Stimulated activated CD8-positive, alpha-beta memory T cell treated with anti-CD3 and anti-CD28 coated beads, Interleukin-12 subunit alpha, Interleukin-12 subunit beta, amount 100 ng/mL, for 1 hour (primary cell): Measurements from ENCODE around the gene CCNYL1.
"Not testable (repeated sequence)": the region's sequence is repeated elsewhere in the genome, so short reads cannot be mapped to it uniquely, and the experiment has no call there.

ENCODE experiments used
- DNase-seq: peaks from one replicate; pipeline ENCODE4 v3.0.0-alpha.2; 2020; ENCODE audit warnings: low read depth

The CCNYL1 gene

GRCh38 chr2:207734636-207735512 is 23.4 kb downstream of the CCNYL1 start:
- DNase-seq = no peak

- DNase-seq = not testable (repeated sequence)
Observed at GRCh38 chr2:207735513-207735859, 24.0 kb downstream of the CCNYL1 start.

- DNase-seq = no peak
Observed at GRCh38 chr2:207743514-207743913, 32.1 kb downstream of the CCNYL1 start.

GRCh38 chr2:207744050-207744449 is 32.6 kb downstream of the CCNYL1 start:
- no peak for DNase-seq

GRCh38 chr2:207744451-207744850 is 33.0 kb downstream of the CCNYL1 start:
- no peak for DNase-seq

- no peak for DNase-seq
Observed at GRCh38 chr2:207746131-207746530, 34.7 kb downstream of the CCNYL1 start.

- DNase-seq = no peak
Observed at GRCh38 chr2:207747653-207748560, 36.5 kb downstream of the CCNYL1 start.

- no peak for DNase-seq
Observed at GRCh38 chr2:207748993-207749392, 37.6 kb downstream of the CCNYL1 start.

- no peak for DNase-seq
Observed at GRCh38 chr2:207749873-207750272, 38.4 kb downstream of the CCNYL1 start.

GRCh38 chr2:207750345-207750744 is 38.9 kb downstream of the CCNYL1 start:
- no peak for DNase-seq

- no peak for DNase-seq
Observed at GRCh38 chr2:207750876-207751275, 39.4 kb downstream of the CCNYL1 start.

- not testable (repeated sequence) for DNase-seq
Observed at GRCh38 chr2:207753688-207754087, 42.2 kb downstream of the CCNYL1 start.

- DNase-seq = no peak
Observed at GRCh38 chr2:207754498-207755383, 43.3 kb downstream of the CCNYL1 start.

- DNase-seq = no peak
Observed at GRCh38 chr2:207758025-207758424, 46.6 kb downstream of the CCNYL1 start.

GRCh38 chr2:207759890-207760289 is 48.5 kb downstream of the CCNYL1 start:
- no peak for DNase-seq

GRCh38 chr2:207760453-207760852 is 49.0 kb downstream of the CCNYL1 start:
- DNase-seq = no peak

GRCh38 chr2:207761426-207761825 is 50.0 kb downstream of the CCNYL1 start:
- DNase-seq = not testable (repeated sequence)

- no peak for DNase-seq
Observed at GRCh38 chr2:207762146-207762545, 50.7 kb downstream of the CCNYL1 start.

GRCh38 chr2:207763303-207763917 is 52.0 kb downstream of the CCNYL1 start:
- no peak for DNase-seq

GRCh38 chr2:207764096-207764630 is 52.7 kb downstream of the CCNYL1 start:
- no peak for DNase-seq

GRCh38 chr2:207765547-207765946 is 54.1 kb downstream of the CCNYL1 start:
- no peak for DNase-seq
